Breast epithelium (tissue), 3 donors: ENCODE measurements around the gene OR9Q1.

Experiments used
- POLR2AphosphoS5 ChIP-seq, 3 donors: sonication (generic); formaldehyde crosslinking; IDR thresholded peaks; one replicate each; pipeline ENCODE4 v1.6.1; 2017; ENCODE audit warnings: antibody characterized with exemption in 3 of 3
- TF ChIP-seq, protein P1 (sequence below), 3 donors: fragments of 450-650 bp; IDR thresholded peaks; one replicate each; pipeline ENCODE4 v1.5.1; 2016 to 2017; ENCODE audit warnings: antibody characterized with exemption in 3 of 3, mild to moderate bottlenecking in 3 of 3, moderate library complexity in 3 of 3

DNA sequence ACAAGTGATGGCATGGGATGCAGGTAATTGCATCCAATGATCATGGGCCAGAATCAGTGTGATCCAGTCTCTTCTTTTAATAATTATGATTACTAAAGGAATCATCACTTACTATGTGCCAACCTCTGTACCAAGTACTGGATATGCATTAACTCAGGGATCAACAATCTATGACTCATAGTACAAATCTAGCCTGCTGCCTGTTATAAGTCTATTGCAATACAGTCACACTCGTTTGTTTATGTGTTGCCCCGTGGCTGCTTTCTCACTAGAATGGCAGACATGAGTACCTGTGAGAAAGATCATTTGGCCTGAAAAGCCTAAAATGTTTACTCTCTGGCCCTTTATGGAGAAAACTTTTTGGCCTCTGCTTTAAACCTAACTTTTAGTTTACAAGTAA, 52.1 kb downstream of the OR9Q1 start:
- TF ChIP-seq, protein P1, sequence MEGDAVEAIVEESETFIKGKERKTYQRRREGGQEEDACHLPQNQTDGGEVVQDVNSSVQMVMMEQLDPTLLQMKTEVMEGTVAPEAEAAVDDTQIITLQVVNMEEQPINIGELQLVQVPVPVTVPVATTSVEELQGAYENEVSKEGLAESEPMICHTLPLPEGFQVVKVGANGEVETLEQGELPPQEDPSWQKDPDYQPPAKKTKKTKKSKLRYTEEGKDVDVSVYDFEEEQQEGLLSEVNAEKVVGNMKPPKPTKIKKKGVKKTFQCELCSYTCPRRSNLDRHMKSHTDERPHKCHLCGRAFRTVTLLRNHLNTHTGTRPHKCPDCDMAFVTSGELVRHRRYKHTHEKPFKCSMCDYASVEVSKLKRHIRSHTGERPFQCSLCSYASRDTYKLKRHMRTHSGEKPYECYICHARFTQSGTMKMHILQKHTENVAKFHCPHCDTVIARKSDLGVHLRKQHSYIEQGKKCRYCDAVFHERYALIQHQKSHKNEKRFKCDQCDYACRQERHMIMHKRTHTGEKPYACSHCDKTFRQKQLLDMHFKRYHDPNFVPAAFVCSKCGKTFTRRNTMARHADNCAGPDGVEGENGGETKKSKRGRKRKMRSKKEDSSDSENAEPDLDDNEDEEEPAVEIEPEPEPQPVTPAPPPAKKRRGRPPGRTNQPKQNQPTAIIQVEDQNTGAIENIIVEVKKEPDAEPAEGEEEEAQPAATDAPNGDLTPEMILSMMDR (IDR thresholded peaks at IDR 0.05), result no peak
- TF ChIP-seq POLR2AphosphoS5 (IDR thresholded peaks at IDR 0.05), result no peak
